HUES64 (cell line): ENCODE results near the gene EME2.
A peak's percentile ranks its signal among the peaks of the same experiment; 100 is the strongest.
"Not testable (repeated sequence)": the region's sequence is repeated elsewhere in the genome, so short reads cannot be mapped to it uniquely, and the experiment has no call there.

ENCODE experiments used
- H3K27ac ChIP-seq: 2 replicates; pipeline ENCODE4 v1.7.0; 2013; ENCODE audit warnings: low read depth, low read length, inconsistent platforms
- H3K27me3 ChIP-seq: 2 replicates; pipeline ENCODE4 v1.6.1; 2013; ENCODE audit warnings: mild to moderate bottlenecking, low read length; ENCODE audit not compliant: insufficient read depth
- H3K36me3 ChIP-seq: 2 replicates; pipeline ENCODE4 v1.6.1; 2013; ENCODE audit warnings: mild to moderate bottlenecking, low read length; ENCODE audit not compliant: insufficient read depth
- H3K4me1 ChIP-seq: 2 replicates; pipeline ENCODE4 v1.6.1; 2013; ENCODE audit warnings: mild to moderate bottlenecking, low read length, moderate library complexity; ENCODE audit not compliant: insufficient read depth
- H3K4me3 ChIP-seq: 2 replicates; pipeline ENCODE4 v1.5.1; 2013; ENCODE audit warnings: mild to moderate bottlenecking, low read length, moderate library complexity
- H3K9ac ChIP-seq: 2 replicates; pipeline ENCODE4 v1.6.1; 2013; ENCODE audit warnings: mild to moderate bottlenecking, low read depth, low read length
- H3K9me3 ChIP-seq: 2 replicates; pipeline ENCODE4 v1.6.1; 2013; ENCODE audit warnings: low read depth, low read length; ENCODE audit not compliant: insufficient read depth
- WGBS: fragments of 150-250, 120-280 bp; methylation state at CpG from one replicate; pipeline ENCODE4 v1.1.7; 2013; ENCODE audit warnings: missing lambda C conversion rate; 5-methylcytosine and 5-hydroxymethylcytosine counted together

Gene EME2

DNA sequence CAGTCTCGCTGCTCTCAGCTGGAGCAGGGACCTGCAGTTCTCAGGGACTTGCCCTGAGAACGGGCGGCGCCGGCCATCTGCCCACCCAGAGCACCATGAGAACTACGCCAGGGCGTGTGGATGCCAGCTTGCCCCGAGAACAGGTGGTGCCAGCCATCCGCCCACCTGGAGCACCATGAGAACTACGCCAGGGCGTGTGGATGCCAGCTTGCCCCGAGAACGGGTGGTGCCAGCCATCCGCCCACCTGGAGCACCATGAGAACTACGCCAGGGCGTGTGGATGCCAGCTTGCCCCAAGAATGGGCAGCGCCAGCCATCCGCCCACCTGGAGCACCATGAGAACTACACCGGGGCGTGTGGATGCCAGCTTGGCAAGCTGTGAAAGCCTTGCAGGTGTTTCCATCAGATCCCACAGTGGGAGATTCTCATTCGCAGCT is 40.0 kb upstream of the EME2 start:
- H3K27ac ChIP-seq, H3K27me3 ChIP-seq, H3K4me1 ChIP-seq, H3K9ac ChIP-seq, H3K4me3 ChIP-seq: not testable (repeated sequence)
- WGBS: 96% methylated on average over 21 of the region's 21 CpGs
- Histone ChIP-seq H3K9me3 (peaks cover 26% of the 10 kb centered on the region; the same call in 1 of the 2 replicates), H3K36me3 (peaks cover 13% of the 10 kb centered on the region; the same call in 1 of the 2 replicates)

DNA sequence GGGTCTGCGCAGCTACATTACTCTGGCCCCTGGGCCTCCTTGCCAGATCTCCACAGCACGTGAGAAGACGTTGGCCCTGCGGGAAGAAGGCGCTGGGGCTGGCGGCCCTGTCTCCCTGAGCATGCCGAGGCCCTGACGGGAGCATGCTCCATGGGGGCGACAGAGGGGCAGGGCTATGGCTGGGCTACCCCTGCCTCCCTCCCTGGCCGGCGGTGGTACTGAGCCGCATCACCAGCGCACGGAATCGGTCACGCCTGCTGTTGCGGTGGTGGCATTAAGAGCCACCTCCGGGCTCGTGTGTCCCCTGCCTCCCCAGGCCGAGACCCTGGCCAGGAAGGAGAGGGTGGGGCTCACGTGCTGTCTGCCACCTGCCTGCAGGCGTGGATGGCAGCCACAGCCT is 38.5 kb upstream of the EME2 start:
- Histone ChIP-seq H3K27ac (no peak overlapping the region), H3K36me3 (peaks cover 12% of the 10 kb centered on the region; the same call in 1 of the 2 replicates), H3K9ac (no peak overlapping the region), H3K9me3 (peaks cover 42% of the 10 kb centered on the region), H3K27me3 (no peaks in the 10 kb centered on the region), H3K4me3 (no peak overlapping the region), H3K4me1 (no peaks in the 10 kb centered on the region)
- WGBS: 96% methylated on average over 22 of the region's 22 CpGs

DNA sequence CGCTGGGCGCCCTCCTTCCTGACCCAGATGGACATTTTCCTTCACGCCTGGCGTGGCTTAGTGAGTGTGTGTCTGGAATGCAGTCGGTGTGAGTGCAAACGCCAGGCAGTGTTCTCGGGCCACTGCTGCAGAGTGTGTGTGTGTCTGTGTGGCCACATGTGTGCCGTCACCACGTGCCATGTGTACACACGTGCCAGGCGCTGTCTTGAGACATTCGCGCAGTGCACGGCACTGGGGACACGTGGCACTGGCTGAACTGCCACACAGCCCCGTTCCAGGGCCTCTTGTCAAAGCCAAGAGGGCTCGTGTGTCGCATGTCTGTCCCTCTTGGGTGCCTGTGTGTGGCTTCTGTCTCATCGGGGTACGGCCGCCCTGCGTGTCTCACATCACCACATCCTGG is 37.8 kb upstream of the EME2 start:
- peaks cover 49% of the 10 kb centered on the region for H3K9me3 ChIP-seq
- no peak overlapping the region for H3K9ac ChIP-seq

DNA sequence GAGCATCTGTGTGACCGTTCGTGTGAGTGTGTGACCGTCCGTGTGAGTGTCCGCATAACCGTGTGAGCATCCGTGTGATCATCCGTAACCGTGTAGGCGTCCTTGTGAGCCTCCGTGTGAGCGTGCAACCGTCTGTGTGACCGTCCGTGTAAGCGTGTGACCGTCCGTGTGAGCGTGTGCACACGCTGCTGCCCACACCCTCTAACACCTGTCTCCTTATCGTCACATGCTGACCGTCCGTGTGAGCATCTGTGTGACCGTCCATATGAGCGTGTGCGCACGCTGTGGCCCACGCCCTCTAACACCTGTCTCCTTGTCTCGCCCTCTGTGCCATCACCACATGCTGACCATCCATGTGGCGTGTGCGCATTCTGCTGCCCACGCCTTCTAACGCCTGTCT is 32.4 kb upstream of the EME2 start:
- Histone ChIP-seq H3K36me3 (peaks cover 15% of the 10 kb centered on the region; the same call in 1 of the 2 replicates), H3K4me1 (no peaks in the 10 kb centered on the region), H3K9ac (no peak overlapping the region), H3K4me3 (no peak overlapping the region), H3K9me3 (peaks cover 45% of the 10 kb centered on the region), H3K27ac (no peak overlapping the region), H3K27me3 (no peaks in the 10 kb centered on the region)
- 97% methylated on average over 33 of the region's 33 CpGs for WGBS

More for the DNA sequence above, 37.8 kb upstream of the EME2 start:
- Histone ChIP-seq H3K27me3 (no peaks in the 10 kb centered on the region), H3K36me3 (peaks cover 10% of the 10 kb centered on the region; the same call in 1 of the 2 replicates), H3K4me1 (no peaks in the 10 kb centered on the region), H3K4me3 (no peak overlapping the region), H3K27ac (no peak overlapping the region)
- 97% methylated on average over 22 of the region's 22 CpGs for WGBS

DNA sequence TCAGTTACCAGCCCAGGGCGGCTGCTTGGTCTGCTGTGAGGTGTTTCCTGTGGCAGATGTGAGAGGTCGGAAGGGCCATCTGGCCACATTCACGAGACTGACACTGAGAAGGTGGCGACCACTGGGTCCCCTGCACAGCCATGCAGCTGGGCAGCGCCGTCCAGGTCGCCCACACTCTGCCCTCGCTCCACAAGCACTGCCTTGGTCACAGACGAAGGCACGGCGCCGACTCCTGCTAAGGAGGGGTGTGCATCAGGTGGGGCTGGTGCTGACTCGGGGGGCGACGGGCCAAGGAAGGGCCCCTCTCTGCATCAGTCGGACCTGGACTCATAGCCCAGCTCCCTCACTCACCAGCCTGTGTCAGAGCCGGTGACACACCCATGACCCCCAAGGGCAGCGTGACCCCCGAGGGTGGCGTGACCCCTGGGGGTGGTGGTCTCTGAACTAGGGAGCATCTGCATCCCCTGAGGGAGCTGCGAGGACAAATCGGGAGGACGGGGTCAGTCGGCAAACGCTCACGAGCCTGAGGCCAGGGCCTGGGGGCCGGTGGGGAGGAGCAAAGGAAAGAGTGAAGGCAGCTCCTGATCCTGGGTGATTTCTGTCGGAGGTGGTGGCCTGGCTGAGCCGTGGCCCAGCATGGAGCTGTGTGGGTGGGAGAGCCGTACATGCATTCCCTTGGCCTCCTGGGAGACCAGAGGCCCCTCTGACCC is 31.7 kb upstream of the EME2 start:
- no peak overlapping the region for H3K9ac ChIP-seq
- peaks cover 15% of the 10 kb centered on the region; the same call in 1 of the 2 replicates for H3K36me3 ChIP-seq
- no peak overlapping the region for H3K4me3 ChIP-seq
- no peaks in the 10 kb centered on the region for H3K27me3 ChIP-seq
- no peak overlapping the region for H3K27ac ChIP-seq
- H3K4me1 ChIP-seq: no peaks in the 10 kb centered on the region; the same call in 1 of the 2 replicates
- H3K9me3 ChIP-seq: peaks cover 38% of the 10 kb centered on the region
- 96% methylated on average over 30 of the region's 30 CpGs for WGBS

DNA sequence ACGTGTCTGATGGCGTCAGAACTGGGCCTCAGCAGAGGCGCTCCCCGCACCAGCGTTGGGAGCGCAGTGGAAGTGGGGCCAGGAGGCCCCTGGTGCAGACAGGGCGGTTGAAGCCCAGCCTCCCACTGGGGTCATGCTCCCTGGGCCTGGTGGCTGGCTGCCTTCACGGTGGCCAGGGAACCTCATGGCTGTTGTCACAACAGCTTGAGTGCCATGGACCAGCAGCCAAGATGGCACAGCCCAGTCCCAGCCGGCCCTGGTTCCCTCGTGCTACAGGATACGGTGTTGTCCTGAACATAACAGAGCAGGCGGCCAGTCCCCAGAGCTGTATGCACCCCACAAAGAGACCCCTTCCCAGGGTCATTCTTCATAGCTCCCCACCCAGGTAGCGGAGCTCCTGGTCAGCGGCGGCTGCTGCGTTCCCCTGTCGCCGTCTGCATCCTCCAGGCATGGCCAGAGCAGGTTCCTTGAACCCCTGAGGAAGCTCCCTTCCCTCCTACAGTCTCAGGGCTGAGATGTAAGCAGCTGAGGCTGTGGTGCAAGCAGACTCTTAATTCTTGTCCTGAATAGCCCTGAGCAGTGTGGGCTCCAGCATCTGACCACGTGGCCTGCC is 31.0 kb upstream of the EME2 start:
- H3K9me3 ChIP-seq: peaks cover 32% of the 10 kb centered on the region
- WGBS: 95% methylated on average over 19 of the region's 19 CpGs
- no peak overlapping the region for H3K27ac ChIP-seq
- no peak overlapping the region for H3K9ac ChIP-seq
- no peaks in the 10 kb centered on the region; the same call in 1 of the 2 replicates for H3K4me1 ChIP-seq
- no peaks in the 10 kb centered on the region for H3K27me3 ChIP-seq
- peaks cover 15% of the 10 kb centered on the region; the same call in 1 of the 2 replicates for H3K36me3 ChIP-seq
- H3K4me3 ChIP-seq: no peak overlapping the region

DNA sequence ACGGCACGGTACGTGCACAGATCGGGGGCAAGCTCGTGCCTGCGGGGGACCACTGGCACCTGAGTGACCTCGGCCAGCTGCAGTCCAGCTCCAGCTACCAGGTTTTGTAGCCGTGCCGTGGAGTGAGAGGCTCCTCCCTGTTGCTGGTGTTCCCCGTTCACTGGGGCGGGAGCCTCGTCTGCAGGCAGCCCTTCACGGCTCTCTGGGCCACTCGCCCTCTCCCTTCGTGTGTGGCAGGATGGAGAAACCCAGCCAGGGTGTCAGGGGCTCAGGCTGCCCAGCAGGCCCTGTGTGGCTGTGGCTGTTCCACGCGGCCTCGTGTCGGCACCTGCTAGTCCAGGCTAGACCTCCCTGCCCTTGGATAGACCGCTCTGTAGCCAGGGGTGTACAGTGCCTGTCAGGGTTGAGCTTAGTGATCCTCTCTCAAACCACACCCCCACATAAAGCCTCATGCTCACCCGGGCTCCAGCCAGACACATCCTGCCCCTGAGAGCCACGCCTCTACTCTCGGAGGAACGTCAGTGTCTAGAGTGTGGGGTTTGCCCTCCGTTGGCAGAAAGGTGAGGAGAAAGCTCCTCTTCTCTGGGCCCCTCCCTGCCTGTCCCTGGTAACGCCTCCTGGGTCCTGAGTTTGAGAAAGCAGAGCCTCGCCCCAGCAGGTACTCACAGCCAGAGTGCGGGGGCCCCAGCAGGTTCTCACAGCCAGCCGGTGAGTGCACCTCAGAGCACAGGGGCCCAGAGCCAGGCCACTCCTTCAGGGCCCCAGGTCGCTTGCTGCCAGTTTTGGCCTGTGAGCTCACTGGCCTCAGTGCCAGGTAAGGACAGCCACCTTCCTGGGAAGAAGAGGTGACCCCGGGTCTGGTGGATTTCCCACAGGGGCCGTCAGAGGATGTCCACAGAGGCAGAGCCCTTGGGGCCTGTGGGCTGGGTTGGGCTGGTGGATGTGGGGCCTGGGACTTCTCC is 29.0 kb upstream of the EME2 start:
- no peak overlapping the region for H3K9ac ChIP-seq
- no peaks in the 10 kb centered on the region; the same call in 1 of the 2 replicates for H3K4me1 ChIP-seq
- H3K9me3 ChIP-seq: peaks cover 12% of the 10 kb centered on the region; the same call in 1 of the 2 replicates
- no peak overlapping the region for H3K27ac ChIP-seq
- no peak overlapping the region for H3K4me3 ChIP-seq
- peaks cover 26% of the 10 kb centered on the region for H3K36me3 ChIP-seq
- WGBS: 95% methylated on average over 32 of the region's 32 CpGs
- H3K27me3 ChIP-seq: no peaks in the 10 kb centered on the region

DNA sequence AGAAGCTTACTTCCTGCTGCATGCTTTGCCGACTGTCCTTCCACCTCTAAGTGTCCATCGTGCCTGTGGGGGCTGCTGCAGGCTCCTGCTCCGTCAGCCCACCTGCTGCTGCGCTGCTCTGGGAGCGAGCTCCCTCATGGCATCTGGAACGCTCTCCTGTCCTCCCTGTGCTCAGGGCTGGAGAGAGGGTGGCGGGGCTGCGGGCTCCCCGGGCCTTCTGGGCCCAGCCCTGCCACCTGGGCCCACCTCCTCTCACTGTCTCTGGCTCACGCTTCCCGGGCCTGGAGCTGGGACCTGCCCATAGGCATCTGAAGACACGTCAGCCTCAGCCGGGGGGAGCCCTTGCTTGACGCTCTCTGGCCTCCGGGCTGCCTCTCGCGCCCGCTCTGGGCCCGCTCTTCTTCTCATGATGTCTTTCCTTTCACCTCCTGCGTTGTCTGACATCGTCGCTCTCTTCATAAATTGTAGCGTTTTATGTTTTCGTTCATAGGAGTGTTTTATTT is 28.2 kb upstream of the EME2 start:
- Histone ChIP-seq H3K9ac (no peak overlapping the region), H3K9me3 (peaks cover 5% of the 10 kb centered on the region; the same call in 1 of the 2 replicates), H3K4me3 (no peak overlapping the region), H3K27me3 (no peaks in the 10 kb centered on the region), H3K27ac (no peak overlapping the region), H3K4me1 (no peaks in the 10 kb centered on the region; the same call in 1 of the 2 replicates), H3K36me3 (peaks cover 33% of the 10 kb centered on the region)
- 91% methylated on average over 20 of the region's 24 CpGs for WGBS

DNA sequence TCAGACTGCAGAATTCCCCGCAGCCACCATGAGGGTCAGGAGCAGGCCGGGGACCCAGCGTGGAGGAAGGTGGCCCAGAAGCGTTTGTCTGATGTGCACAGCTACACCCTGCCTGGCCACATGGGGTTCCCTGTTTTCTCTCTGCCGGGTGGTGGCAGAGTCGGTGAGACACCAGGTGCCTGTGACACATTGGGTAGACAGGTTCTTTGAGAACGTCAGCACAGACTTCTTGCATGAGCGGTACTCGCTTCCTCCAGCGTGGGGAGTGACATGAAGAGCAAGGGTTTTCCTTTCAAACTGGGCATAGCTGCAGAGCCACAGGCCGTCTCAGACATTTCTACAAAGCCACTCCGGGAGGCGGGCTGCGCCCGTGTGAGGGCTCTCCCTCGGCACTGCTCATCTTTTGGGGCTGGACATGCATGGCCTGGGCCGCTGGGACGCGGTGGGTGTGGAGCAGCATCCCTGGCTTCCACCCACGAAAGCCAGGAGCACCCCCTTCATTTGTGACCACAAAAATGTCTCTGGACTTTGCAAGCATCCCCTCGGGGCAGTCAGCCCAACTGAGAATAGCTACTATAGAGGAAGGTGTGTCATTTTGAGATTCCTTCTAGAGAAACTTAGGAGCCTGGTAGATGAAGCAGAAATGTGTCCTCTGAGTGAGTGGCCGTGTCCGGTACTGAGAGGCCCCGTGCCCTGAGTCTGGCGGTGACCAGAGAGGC is 27.3 kb upstream of the EME2 start:
- H3K9ac ChIP-seq: peak overlapping the region; percentile 19; the same call in 1 of the 2 replicates
- peak overlapping the region; percentile 3; the same call in 1 of the 2 replicates for H3K27ac ChIP-seq
- WGBS: 92% methylated on average over 25 of the region's 25 CpGs
- peaks cover 39% of the 10 kb centered on the region for H3K36me3 ChIP-seq
- H3K4me3 ChIP-seq: no peak overlapping the region
- no peaks in the 10 kb centered on the region for H3K27me3 ChIP-seq
- H3K9me3 ChIP-seq: no peaks in the 10 kb centered on the region
- H3K4me1 ChIP-seq: no peaks in the 10 kb centered on the region; the same call in 1 of the 2 replicates
